K562 (cell line): ENCODE measurements around the gene GOLGA8B. TPM values are rescaled to one million over a fixed set of nuclear protein-coding genes. Genes with fewer than 3 reads are reported as not detected.

ENCODE experiments used
- BHLHE40 ChIP-seq: IDR thresholded peaks from 2 replicates; pipeline ENCODE4 v1.6.1; 2011; ENCODE audit warnings: low read length, improper control_type of control experiment
- CBX2 ChIP-seq: fragments of 200-600 bp; sonication (generic); IDR thresholded peaks from one replicate; pipeline ENCODE4 v1.6.1; 2012; ENCODE audit warnings: mild to moderate bottlenecking, low read length, inconsistent platforms; ENCODE audit not compliant: insufficient read depth, poor library complexity, severe bottlenecking
- CCAR2 ChIP-seq: fragments of 200-400 bp; formaldehyde crosslinking; IDR thresholded peaks from 2 replicates; pipeline ENCODE4 v1.6.1; 2017; ENCODE audit warnings: mild to moderate bottlenecking, low read depth, low read length
- CLOCK ChIP-seq: fragments of 250-450 bp; sonication (Bioruptor Pico); IDR thresholded peaks from 2 replicates; pipeline ENCODE4 v1.4.0; 2020; ENCODE audit warnings: mild to moderate bottlenecking, moderate library complexity, borderline replicate concordance
- DDX20 ChIP-seq: fragments of 450-650 bp; IDR thresholded peaks from 2 replicates; pipeline ENCODE4 v1.6.1; 2016; ENCODE audit warnings: missing genetic modification characterization, low read depth, mild to moderate bottlenecking, missing compliant biosample characterization, moderate library complexity
- ELK3 ChIP-seq: fragments of 450-650 bp; formaldehyde crosslinking; IDR thresholded peaks from 2 replicates; pipeline ENCODE4 v1.4.0; 2020; ENCODE audit warnings: mild to moderate bottlenecking
- ERF ChIP-seq: fragments of 450-650 bp; formaldehyde crosslinking; IDR thresholded peaks from 2 replicates; pipeline ENCODE4 v1.4.0; 2020; ENCODE audit warnings: mild to moderate bottlenecking, mixed read lengths
- HNRNPK ChIP-seq: fragments of 200-400 bp; formaldehyde crosslinking; IDR thresholded peaks from one replicate; pipeline ENCODE4 v1.6.1; 2018; ENCODE audit warnings: mild to moderate bottlenecking, low read depth, low read length; ENCODE audit not compliant: poor library complexity, severe bottlenecking
- KAT8 ChIP-seq: fragments of 450-650 bp; IDR thresholded peaks from 2 replicates; pipeline ENCODE4 v1.6.1; 2016; ENCODE audit warnings: low read depth, mild to moderate bottlenecking
- LARP7 ChIP-seq: fragments of 450-650 bp; IDR thresholded peaks from 2 replicates; pipeline ENCODE4 v1.6.1; 2016
- NRF1 ChIP-seq, 2 experiments: fragments of 450-650 bp; IDR thresholded peaks in 1 of 2; conservative IDR thresholded peaks in 1 of 2; 2 replicates each; pipeline ENCODE4 v1.6.1; 2014; ENCODE audit warnings: mild to moderate bottlenecking in 2 of 2
- SREBF1 ChIP-seq: fragments of 150-350 bp; IDR thresholded peaks from 2 replicates; pipeline ENCODE4 v1.6.1; 2014; ENCODE audit warnings: antibody characterized with exemption, low read depth, low read length, borderline replicate concordance
- YBX1 ChIP-seq: fragments of 450-650 bp; IDR thresholded peaks from 2 replicates; pipeline ENCODE4 v1.7.1; 2016; ENCODE audit warnings: mild to moderate bottlenecking
- ZBTB11 ChIP-seq, 3 experiments: fragments of 200-800 bp in 1 of 3; fragments of 250-450 bp in 1 of 3; fragments of 450-650 bp in 1 of 3; sonication (Bioruptor Pico) in 1 of 3; sonication (Bioruptor generic) in 1 of 3; formaldehyde crosslinking in 1 of 3; IDR thresholded peaks; 2 replicates each; pipeline versions ENCODE4 v1.6.1 to v1.8.0; 2016 to 2022; ENCODE audit warnings: mild to moderate bottlenecking in 2 of 3, missing genetic modification characterization in 2 of 3, missing compliant biosample characterization in 1 of 3, moderate library complexity in 1 of 3
- ZNF175 ChIP-seq: fragments of 200-800 bp; sonication (Bioruptor generic); IDR thresholded peaks from 2 replicates; pipeline ENCODE4 v1.6.1; 2016; ENCODE audit warnings: low read depth, mild to moderate bottlenecking, missing genetic modification characterization, missing compliant biosample characterization
- ZNF444 ChIP-seq: fragments of 250-450 bp; sonication (Bioruptor Pico); IDR thresholded peaks from 2 replicates; pipeline ENCODE4 v1.4.0; 2020; ENCODE audit warnings: mild to moderate bottlenecking, moderate library complexity
- ZNF512 ChIP-seq: IDR thresholded peaks from 2 replicates; pipeline ENCODE4 v1.6.1; 2016; ENCODE audit warnings: missing genetic modification characterization, missing compliant biosample characterization
- polyA plus RNA-seq, 8 experiments: library from polyadenylated mRNA; depleted of rRNA in 4 of 8; stranded (reverse) in 5 of 8; unstranded in 3 of 8; fragments of >200 nt; fragmentation: Nextera tagmentation in 2 of 8; fragmentation: Illumina TruSeq in 1 of 8; extraction: Ambion mirVana in 2 of 8; extraction: Trizol in 1 of 8; gene quantifications; 2 replicates each; pipeline versions ENCODE4 v1.2.1 to v1.2.3, GENCODE V29; 2011 to 2014; ENCODE audit warnings: inconsistent platforms in 1 of 8, missing spikeins in 1 of 8
- total RNA-seq, 7 experiments: library from RNA; depleted of rRNA in 6 of 7; stranded (reverse); fragments of >200 nt in 6 of 7; fragmentation: Illumina TruSeq in 2 of 7; extraction: Trizol in 2 of 7; gene quantifications; 2 replicates each; pipeline versions ENCODE4 v1.2.1 to v1.2.3, GENCODE V29; 2011 to 2021; ENCODE audit warnings: low replicate concordance in 1 of 7

GOLGA8B gene
- total and polyA plus RNA-seq, 9 of the 15 experiments (the other 6 are each of a cell fraction or from before 2014, with no cell fraction given) = 7.9 to 236 (median 54.1) TPM

- no peak for TF ChIP-seq ERF (CRISPR knock-in tag)
- TF ChIP-seq NRF1 (conservative IDR thresholded peaks at IDR 0.05 in 1 of 2, IDR thresholded peaks at IDR 0.05 in 1 of 2) = peak; percentile 96 to 97
- peak; percentile 56 for TF ChIP-seq BHLHE40
- no peak for TF ChIP-seq CLOCK (CRISPR knock-in tag)
- TF ChIP-seq CCAR2 = no peak
- TF ChIP-seq ZNF444 = no peak
- TF ChIP-seq YBX1 = no peak
- TF ChIP-seq ZNF512 (tag) = no peak
- no peak for TF ChIP-seq SREBF1
- TF ChIP-seq ZNF175 (CRISPR knock-in tag) = no peak
- TF ChIP-seq HNRNPK = peak; percentile 17
- no peak for TF ChIP-seq DDX20 (tag)
- TF ChIP-seq ELK3 (CRISPR knock-in tag) = no peak
- TF ChIP-seq KAT8 = no peak
- peak in 1 of 3 experiments; percentile 50; a peak in 4 of 6 replicates for TF ChIP-seq ZBTB11 (CRISPR knock-in tag; IDR thresholded peaks at IDR 0.05)
- TF ChIP-seq CBX2 = no peak
- TF ChIP-seq LARP7 = no peak
Measured at GRCh38 chr15:34583399-34584329, at the start of gene GOLGA8B (continued).
